NCI-H1436 (cell line): ENCODE data around the gene PLD3.
"Not testable (repeated sequence)": the region's sequence is repeated elsewhere in the genome, so short reads cannot be mapped to it uniquely, and the experiment has no call there.

Source experiments
- DNase-seq: peaks from one replicate; lab custom pipeline; 2025; lab: John Stamatoyannopoulos, UW

Gene PLD3

DNA sequence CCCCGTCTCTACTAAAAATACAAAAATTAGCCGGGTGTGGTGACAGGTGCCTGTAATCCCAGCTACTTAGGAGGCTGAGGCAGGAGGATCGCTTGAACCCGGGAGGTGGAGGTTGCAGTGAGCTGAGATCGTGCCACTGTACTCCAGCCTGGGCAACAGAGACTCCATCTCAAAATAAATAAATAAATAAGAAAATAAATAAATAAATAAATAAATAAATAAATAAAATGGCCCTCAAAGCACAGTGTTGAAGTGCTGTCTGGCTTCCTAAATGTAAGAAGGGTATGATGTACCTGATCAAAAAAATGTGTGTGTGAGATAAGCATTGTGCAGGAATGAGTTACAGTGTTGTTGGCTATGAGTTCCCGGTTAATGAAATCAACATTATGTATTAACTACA, 15.4 kb upstream of the PLD3 start:
- DNase-seq, result not testable (repeated sequence)

DNA sequence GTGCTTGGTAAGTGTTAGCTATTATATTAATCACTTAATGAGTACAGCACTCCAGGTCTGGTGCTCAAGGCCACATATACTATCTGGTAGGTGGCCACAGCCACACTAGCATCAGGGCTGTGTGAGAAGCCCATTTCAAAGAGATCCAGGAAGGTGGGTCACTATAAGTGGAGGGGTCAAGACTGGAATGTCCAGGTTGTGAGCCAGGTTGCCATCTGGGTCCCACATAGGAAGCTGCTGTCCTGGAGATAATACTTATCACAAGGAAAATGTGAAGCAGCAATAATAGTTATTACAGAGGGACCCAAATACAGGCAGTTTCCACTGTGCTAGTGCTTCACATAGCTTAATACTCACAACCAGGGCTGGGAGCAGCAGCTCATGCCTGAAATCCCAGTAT, 13.4 kb upstream of the PLD3 start:
- DNase-seq, result no peak

GRCh38 chr19:40335855-40336600, 12.5 kb upstream of the PLD3 start:
- DNase-seq, result no peak

DNA sequence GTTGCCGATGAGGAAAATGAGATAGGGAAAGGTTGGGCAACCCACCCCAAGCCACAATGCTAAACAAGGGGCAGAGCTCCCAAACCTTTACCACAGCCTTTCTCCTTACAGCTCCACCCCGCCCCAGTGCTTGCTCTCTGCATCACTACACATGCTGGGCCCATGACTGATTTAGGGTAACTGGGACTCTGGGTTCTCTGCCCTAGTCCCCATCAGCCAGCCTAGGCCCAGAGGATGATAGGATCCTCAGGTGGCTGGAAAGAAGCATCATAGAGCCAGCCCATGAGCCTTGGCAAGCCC, 11.9 kb upstream of the PLD3 start:
- DNase-seq, result no peak

GRCh38 chr19:40337107-40337506, 11.4 kb upstream of the PLD3 start:
- no peak for DNase-seq

DNA sequence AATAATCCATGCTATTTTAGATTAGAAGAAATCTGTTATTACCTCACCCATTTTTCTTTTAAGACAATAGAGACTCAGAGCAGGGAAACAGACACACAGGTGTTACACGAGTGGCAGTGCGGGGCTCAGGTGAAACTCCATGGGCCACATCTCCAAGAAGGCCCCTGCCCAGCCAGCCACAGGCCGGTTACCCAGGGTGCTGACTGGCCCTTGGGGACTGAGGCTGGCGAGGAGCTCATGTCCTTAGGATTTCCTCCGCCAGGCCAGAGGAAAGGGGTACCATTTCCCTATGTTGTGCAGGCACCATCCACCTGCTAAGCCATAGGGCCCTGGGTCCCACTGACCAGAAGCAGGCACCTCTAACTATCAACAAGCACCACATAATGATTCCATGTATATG, 10.9 kb upstream of the PLD3 start:
- no peak for DNase-seq

DNA sequence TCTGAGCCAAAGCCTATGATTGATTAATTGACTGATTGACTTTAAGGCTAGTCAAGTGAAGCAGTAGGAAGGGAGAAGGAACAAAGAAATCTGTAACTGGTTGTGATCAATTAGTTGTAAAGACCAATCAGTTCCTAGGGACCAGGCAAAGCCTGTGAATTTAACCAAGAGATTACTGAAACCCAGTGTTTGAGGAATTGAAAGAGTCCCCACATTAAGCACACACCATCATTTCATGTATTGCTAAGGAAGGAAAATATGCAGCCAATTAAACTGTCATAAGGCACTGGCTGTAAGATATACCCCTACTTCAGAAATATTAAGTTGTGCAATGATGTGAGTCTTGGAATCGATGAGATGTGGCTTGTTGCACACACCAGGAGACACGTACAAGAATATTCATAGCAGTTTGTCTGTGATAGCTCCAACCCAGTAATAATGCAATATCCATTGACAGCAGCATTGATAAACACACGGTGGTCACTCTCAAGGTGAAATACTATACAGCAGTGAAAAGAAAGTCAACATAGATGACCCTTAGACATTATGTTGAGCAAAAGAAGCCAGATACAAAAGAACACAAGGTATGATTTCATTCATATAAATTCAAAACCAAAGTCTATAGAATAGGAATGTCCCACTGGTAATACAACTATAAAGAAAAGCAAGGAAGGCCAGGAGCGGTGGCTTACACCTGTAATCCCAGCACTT, 9.3 kb upstream of the PLD3 start:
- no peak for DNase-seq

GRCh38 chr19:40341601-40342482, 6.7 kb upstream of the PLD3 start:
- DNase-seq, result no peak

DNA sequence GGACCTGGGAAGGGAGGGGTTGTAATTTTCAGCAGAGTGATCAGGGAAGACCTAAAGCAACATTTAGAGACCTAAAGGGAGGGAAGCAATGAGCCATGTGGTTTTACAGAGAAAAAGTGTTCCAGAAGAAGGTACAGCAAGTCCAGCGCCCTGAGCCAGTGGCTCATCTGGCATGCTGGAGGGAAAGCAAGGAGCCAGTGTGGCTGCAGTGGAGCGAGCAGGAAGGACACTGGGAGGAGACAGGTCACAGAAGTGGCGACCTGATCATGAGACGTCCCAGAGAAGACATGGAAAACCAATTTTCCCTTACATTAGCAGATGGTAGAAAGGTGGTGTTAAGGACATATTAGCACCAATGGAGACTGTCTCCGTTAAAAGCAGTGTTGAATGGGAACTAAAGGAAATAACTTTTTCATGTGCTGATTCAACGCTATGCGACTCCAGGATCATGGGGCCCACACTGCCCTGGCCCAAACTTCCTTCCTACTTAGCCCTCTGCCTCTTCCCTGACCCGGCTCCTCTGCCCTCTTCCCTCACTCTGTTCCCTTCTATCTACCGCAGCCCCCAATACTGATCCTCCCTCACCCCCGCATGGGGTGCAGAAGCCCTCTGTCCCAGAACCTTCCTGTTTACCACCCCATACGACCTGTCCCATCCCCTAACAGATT, 5.7 kb upstream of the PLD3 start:
- DNase-seq, result no peak

DNA sequence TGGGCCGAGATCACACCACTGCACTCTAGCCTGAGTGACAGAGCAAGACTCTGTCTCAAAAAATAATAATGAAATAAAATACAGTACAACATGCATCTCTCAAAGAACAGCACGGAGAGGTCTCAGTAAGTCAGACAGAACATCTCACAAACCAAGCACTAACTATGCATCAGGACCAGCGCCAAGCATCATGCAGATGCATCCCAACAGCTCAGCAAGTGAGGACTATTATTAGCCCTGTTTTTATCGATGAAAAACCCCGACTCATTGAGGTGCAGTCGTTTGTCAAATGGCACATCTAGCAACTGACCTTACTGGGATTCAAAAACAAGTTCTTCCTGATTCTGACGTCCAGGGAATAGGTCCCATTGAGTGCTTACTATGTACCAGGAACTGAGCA, 4.1 kb upstream of the PLD3 start:
- DNase-seq, result no peak

DNA sequence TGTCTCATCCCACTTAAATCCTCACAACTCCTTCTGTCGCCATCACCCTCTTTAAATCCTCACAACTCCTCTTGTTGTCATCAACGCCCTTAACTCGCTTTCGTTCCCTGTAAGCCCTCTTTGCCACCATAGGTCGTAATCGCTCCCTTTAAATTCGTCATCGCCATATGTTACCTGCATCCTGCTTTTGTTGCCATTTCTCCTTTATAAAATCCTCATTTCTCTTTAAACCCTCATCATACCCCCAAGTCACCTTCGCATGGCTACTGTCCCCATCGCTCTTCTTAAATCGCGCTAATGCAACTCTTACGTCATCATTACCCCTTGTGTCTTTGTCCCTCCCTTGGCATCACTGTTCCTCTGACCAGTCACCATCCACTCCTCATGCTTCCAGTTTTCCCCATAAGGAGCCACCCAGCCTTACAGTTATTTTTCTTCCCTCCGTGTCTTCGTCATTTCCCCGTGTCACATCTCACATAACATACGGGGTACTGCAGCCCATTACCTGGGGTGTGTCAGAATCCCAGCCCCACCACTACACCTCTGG, 539 bp downstream of the PLD3 start:
- no peak for DNase-seq

GRCh38 chr19:40355975-40356680, 7.6 kb downstream of the PLD3 start:
- DNase-seq, result no peak

- DNase-seq, result no peak
Measured at GRCh38 chr19:40356681-40357595, 8.4 kb downstream of the PLD3 start.

- DNase-seq, result no peak
Measured at GRCh38 chr19:40357640-40358039, 9.1 kb downstream of the PLD3 start.

DNA sequence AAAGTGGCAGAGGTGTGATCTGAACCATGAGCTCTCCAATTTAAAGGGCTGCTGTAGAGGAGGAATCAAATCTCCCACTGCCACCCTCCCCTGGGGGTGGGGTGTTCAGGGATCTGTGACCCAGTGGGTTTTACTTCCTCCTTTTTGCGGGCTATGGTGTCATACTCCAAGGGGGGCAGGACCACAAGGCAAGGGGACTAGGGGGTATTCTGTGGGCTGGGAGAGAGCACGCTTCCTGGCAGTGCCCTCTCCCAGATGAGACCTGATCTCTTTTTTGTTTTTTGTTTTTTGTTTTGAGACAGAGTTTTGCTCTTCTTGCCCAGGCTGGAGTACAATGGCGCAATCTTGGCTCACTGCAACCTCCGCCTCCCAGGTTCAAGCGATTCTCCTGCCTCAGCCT, 10.3 kb downstream of the PLD3 start:
- no peak for DNase-seq

DNA sequence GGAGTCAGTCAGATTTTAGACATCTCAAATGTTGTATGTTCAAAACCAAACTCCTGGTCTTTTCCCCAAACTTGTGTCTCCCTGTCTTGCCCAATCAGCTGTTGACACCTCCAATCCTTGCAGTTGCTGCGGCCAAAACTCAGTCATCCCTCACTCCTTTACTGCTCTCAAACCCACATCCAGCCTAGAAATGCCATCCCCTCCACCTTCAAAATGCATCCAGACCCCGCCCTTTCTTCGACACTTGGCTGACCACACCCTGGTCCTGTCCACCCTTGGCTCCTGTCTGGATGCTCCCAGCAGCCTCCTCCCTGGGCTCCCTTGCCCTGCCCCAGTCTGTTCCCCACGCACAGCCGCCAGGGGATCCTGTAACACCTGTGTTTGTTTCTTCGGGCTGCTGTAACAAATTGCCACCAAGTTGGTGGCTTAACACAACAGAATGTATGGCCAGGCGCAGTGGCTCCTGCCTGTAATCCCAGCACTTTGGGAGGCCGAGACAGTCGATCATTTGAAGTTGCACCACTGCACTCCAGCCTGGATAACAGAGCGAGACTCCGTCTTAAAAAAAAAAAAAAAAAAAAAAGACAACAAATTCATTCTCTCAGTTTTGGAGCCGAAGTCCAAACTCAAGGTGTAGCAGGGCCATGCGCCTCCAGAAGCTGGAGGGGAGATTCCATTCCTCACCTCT, 11.7 kb downstream of the PLD3 start:
- no peak for DNase-seq

DNA sequence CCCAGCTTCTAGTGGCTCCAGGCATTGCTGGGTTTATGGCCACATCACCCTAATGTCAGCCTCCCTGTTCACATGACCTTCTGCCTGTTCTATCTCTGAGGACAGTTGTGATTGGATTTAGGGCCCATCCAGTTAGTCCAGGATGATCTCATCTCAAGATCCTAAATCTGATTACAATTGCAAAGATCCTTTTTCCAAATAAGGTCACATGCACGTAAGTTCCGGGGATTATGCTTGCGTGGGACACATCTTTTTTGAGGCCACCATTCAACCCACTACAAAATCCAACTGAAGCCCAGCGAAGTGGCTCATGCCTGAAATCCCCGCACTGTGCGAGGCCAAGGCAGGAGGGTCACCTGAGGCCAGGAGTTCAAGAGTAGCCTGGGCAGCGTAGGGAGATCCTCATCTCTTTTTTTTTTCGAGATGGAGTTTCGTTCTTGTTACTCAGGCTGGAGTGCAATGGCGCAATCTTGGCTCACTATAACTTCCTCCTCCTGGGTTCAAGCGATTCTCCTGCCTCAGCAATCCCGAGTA, 12.3 kb downstream of the PLD3 start:
- no peak for DNase-seq

GRCh38 chr19:40362160-40362559, 13.7 kb downstream of the PLD3 start:
- DNase-seq, result no peak

DNA sequence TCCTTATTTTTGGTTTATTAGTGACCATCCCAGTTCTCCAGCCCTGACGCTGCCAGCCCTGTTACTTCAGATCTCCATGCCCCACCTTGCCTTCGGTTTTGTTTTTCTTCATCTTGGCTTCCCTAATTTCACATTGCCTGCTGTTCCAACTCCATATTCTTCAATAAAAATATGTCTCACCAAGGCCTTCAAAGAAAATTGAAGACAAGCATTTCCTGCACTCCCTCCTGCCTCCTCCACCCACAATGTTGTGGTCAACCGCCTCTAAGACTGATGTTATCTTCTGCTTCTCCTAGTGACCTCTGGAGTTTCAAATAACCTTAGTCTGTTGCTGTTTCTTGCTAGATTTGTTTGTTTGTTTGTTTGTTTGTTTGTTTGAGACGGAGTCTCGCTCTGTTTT, 14.6 kb downstream of the PLD3 start:
- no peak for DNase-seq

- DNase-seq, result no peak
Measured at GRCh38 chr19:40365010-40365409, 16.5 kb downstream of the PLD3 start.
